A673 (cell line): ENCODE data around the gene MCUR1.
A peak's percentile ranks its signal among the peaks of the same experiment; 100 is the strongest.

Experiments
- EZH2 ChIP-seq: fragments of 200-600 bp; sonication (generic); IDR thresholded peaks from 2 replicates; pipeline ENCODE4 v1.6.1; 2017; ENCODE audit warnings: borderline replicate concordance, low read depth, mild to moderate bottlenecking, mixed read lengths, antibody characterized with exemption, low read length; ENCODE audit not compliant: poor library complexity, severe bottlenecking
- TF ChIP-seq, protein P1 (sequence below): fragments of 300-800, 200-600 bp; sonication (generic); conservative IDR thresholded peaks from 2 replicates; pipeline ENCODE4 v1.5.1; 2017; ENCODE audit warnings: low read depth, mild to moderate bottlenecking, antibody characterized with exemption, low read length, moderate library complexity, mixed read lengths

- TF ChIP-seq, protein P1, sequence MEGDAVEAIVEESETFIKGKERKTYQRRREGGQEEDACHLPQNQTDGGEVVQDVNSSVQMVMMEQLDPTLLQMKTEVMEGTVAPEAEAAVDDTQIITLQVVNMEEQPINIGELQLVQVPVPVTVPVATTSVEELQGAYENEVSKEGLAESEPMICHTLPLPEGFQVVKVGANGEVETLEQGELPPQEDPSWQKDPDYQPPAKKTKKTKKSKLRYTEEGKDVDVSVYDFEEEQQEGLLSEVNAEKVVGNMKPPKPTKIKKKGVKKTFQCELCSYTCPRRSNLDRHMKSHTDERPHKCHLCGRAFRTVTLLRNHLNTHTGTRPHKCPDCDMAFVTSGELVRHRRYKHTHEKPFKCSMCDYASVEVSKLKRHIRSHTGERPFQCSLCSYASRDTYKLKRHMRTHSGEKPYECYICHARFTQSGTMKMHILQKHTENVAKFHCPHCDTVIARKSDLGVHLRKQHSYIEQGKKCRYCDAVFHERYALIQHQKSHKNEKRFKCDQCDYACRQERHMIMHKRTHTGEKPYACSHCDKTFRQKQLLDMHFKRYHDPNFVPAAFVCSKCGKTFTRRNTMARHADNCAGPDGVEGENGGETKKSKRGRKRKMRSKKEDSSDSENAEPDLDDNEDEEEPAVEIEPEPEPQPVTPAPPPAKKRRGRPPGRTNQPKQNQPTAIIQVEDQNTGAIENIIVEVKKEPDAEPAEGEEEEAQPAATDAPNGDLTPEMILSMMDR: peak; percentile 98
- no peak for TF ChIP-seq EZH2
Measured at GRCh38 chr6:13795041-13795750, 19.2 kb downstream of the MCUR1 start.
